ENCODE data around the gene KDM3B.

KDM3B gene

GRCh38 chr5:138359621-138360020, 7.1 kb downstream of the KDM3B start:
- Histone ChIP-seq H3K79me2 (ENCODE audit: control insufficient read depth, low read length) (peaks cover 95% of the 10 kb centered on the region), H3K4me1 (ENCODE audit: control insufficient read depth, low read length) (peaks cover 12% of the 10 kb centered on the region), H3K9me3 (ENCODE audit: control insufficient read depth, insufficient read depth, low read length) (no peaks in the 10 kb centered on the region), H4K20me1 (ENCODE audit: control insufficient read depth, insufficient read depth, low read depth, low read length) (peaks cover 12% of the 10 kb centered on the region), H3K27ac (ENCODE audit: low read depth, low read length) (no peak overlapping the region), H3K36me3 (ENCODE audit: control insufficient read depth, low read length) (peaks cover 24% of the 10 kb centered on the region), H3F3A (ENCODE audit: control insufficient read depth, insufficient read depth) (no peaks in the 10 kb centered on the region), H3K4me3 (ENCODE audit: low read length) (no peak overlapping the region), H3K27me3 (ENCODE audit: control insufficient read depth, low read length) (no peaks in the 10 kb centered on the region), H3K4me2 (ENCODE audit: low read length) (no peak overlapping the region), H3K9me2 (replicated peaks; ENCODE audit: control insufficient read depth, low read length) (no peaks in the 10 kb centered on the region)
- TF ChIP-seq EZH2phosphoT487 (IDR thresholded peaks at IDR 0.05; ENCODE audit: borderline replicate concordance, low read length): no peak
- no peak for TF ChIP-seq CTCF (IDR thresholded peaks at IDR 0.05; ENCODE audit: low read depth, low read length, poor library complexity, severe bottlenecking)

GRCh38 chr5:138360941-138361452, 8.5 kb downstream of the KDM3B start:
- peaks cover 12% of the 10 kb centered on the region for H4K20me1 ChIP-seq (ENCODE audit: control insufficient read depth, insufficient read depth, low read depth, low read length)
- no peaks in the 10 kb centered on the region for H3K9me3 ChIP-seq (ENCODE audit: control insufficient read depth, insufficient read depth, low read length)
- H3K27me3 ChIP-seq (ENCODE audit: control insufficient read depth, low read length): no peaks in the 10 kb centered on the region
- H3K36me3 ChIP-seq (ENCODE audit: control insufficient read depth, low read length): peaks cover 11% of the 10 kb centered on the region
- H3K4me1 ChIP-seq (ENCODE audit: control insufficient read depth, low read length): no peaks in the 10 kb centered on the region
- peaks cover 95% of the 10 kb centered on the region for H3K79me2 ChIP-seq (ENCODE audit: control insufficient read depth, low read length)
- no peak overlapping the region for H3K4me2 ChIP-seq (ENCODE audit: low read length)
- H3K9me2 ChIP-seq (replicated peaks; ENCODE audit: control insufficient read depth, low read length): no peaks in the 10 kb centered on the region
- no peak for TF ChIP-seq CTCF (IDR thresholded peaks at IDR 0.05; ENCODE audit: low read depth, low read length, poor library complexity, severe bottlenecking)
- TF ChIP-seq EZH2phosphoT487 (IDR thresholded peaks at IDR 0.05; ENCODE audit: borderline replicate concordance, low read length): no peak
- no peak overlapping the region for H3K4me3 ChIP-seq (ENCODE audit: low read length)
- H3F3A ChIP-seq (ENCODE audit: control insufficient read depth, insufficient read depth): no peaks in the 10 kb centered on the region
- H3K27ac ChIP-seq (ENCODE audit: low read depth, low read length): no peak overlapping the region

GRCh38 chr5:138364576-138364975, 12.1 kb downstream of the KDM3B start:
- no peak overlapping the region for H3K4me2 ChIP-seq (ENCODE audit: low read length)
- no peaks in the 10 kb centered on the region for H3F3A ChIP-seq (ENCODE audit: control insufficient read depth, insufficient read depth)
- H3K27ac ChIP-seq (ENCODE audit: low read depth, low read length): no peak overlapping the region
- H3K4me3 ChIP-seq (ENCODE audit: low read length): no peak overlapping the region
- H3K27me3 ChIP-seq (ENCODE audit: control insufficient read depth, low read length): no peaks in the 10 kb centered on the region
- H3K36me3 ChIP-seq (ENCODE audit: control insufficient read depth, low read length): peaks cover 7% of the 10 kb centered on the region
- peaks cover 14% of the 10 kb centered on the region for H3K4me1 ChIP-seq (ENCODE audit: control insufficient read depth, low read length)
- TF ChIP-seq EZH2phosphoT487 (IDR thresholded peaks at IDR 0.05; ENCODE audit: borderline replicate concordance, low read length): no peak
- no peak for TF ChIP-seq CTCF (IDR thresholded peaks at IDR 0.05; ENCODE audit: low read depth, low read length, poor library complexity, severe bottlenecking)
- H4K20me1 ChIP-seq (ENCODE audit: control insufficient read depth, insufficient read depth, low read depth, low read length): peaks cover 21% of the 10 kb centered on the region
- no peaks in the 10 kb centered on the region for H3K9me3 ChIP-seq (ENCODE audit: control insufficient read depth, insufficient read depth, low read length)
- H3K9me2 ChIP-seq (replicated peaks; ENCODE audit: control insufficient read depth, low read length): no peaks in the 10 kb centered on the region
- H3K79me2 ChIP-seq (ENCODE audit: control insufficient read depth, low read length): peaks cover 97% of the 10 kb centered on the region
